22Rv1 (cell line): ENCODE measurements around the gene HOXD3.

Source experiments
- H3K27ac ChIP-seq: fragments of 450-650 bp; 2 replicates; pipeline ENCODE4 v1.5.1; 2017
- ZFX ChIP-seq: fragments of 450-650 bp; IDR thresholded peaks from 2 replicates; pipeline ENCODE4 v1.6.1; 2017; ENCODE audit warnings: antibody characterized with exemption, borderline replicate concordance
- TF ChIP-seq, protein P1 (sequence below): fragments of 450-650 bp; IDR thresholded peaks from 2 replicates; pipeline ENCODE4 v1.5.1; 2017; ENCODE audit warnings: mild to moderate bottlenecking

The HOXD3 gene

GRCh38 chr2:176148751-176149421, 8.2 kb upstream of the HOXD3 start:
- no peak for TF ChIP-seq ZFX
- H3K27ac ChIP-seq = no peak overlapping the region

GRCh38 chr2:176149481-176149938, 7.6 kb upstream of the HOXD3 start:
- TF ChIP-seq ZFX = no peak
- TF ChIP-seq, protein P1, sequence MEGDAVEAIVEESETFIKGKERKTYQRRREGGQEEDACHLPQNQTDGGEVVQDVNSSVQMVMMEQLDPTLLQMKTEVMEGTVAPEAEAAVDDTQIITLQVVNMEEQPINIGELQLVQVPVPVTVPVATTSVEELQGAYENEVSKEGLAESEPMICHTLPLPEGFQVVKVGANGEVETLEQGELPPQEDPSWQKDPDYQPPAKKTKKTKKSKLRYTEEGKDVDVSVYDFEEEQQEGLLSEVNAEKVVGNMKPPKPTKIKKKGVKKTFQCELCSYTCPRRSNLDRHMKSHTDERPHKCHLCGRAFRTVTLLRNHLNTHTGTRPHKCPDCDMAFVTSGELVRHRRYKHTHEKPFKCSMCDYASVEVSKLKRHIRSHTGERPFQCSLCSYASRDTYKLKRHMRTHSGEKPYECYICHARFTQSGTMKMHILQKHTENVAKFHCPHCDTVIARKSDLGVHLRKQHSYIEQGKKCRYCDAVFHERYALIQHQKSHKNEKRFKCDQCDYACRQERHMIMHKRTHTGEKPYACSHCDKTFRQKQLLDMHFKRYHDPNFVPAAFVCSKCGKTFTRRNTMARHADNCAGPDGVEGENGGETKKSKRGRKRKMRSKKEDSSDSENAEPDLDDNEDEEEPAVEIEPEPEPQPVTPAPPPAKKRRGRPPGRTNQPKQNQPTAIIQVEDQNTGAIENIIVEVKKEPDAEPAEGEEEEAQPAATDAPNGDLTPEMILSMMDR = no peak
- no peak overlapping the region for H3K27ac ChIP-seq

DNA sequence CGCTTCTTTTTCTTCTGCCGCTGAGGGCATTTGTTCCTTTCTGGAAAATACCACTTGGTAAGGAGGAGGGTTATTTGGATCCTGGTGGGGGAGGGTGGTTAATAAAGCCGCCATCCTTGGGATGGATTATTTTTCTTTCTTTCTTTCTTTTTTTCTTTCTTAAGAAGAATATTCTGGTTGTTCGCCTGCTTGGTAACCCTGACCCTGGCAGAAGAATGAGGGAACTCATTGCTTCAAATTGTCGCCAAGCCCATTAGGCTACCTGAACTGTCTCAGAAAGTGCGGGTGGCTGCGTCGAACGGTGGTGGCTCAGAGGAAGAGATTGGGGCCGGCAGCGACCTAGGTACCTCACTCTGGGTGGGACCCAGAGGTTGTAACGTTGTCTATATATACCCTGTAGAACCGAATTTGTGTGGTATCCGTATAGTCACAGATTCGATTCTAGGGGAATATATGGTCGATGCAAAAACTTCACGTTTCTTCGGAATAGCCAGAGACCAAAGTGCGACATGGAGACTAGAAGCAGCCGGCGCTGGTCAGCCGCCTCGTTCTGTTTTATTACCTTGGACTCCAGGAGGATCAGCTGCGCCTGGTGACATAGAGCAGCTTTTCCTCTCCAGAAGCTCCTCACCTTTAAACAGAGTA, 7.0 kb upstream of the HOXD3 start:
- no peak for TF ChIP-seq ZFX
- TF ChIP-seq, protein P1 = no peak
- no peak overlapping the region for H3K27ac ChIP-seq

- H3K27ac ChIP-seq = no peak overlapping the region
- TF ChIP-seq, protein P1 = no peak
- no peak for TF ChIP-seq ZFX
Observed at GRCh38 chr2:176150584-176151441, 6.3 kb upstream of the HOXD3 start.

- no peak for TF ChIP-seq ZFX
- TF ChIP-seq, protein P1 = no peak
- no peak within 1 kb of the TSS for H3K27ac ChIP-seq
Observed at GRCh38 chr2:176151442-176152287, 5.4 kb upstream of the HOXD3 start, which contains the start of gene HOXD4. TSS of gene HOXD4 (plus strand) at chr2:176151550. CDS start at chr2:176151634, 84 bp downstream.

GRCh38 chr2:176152350-176153181, 4.5 kb upstream of the HOXD3 start:
- TF ChIP-seq, protein P1 = no peak
- TF ChIP-seq ZFX = no peak
- H3K27ac ChIP-seq = no peak overlapping the region
